H9 (cell line): ENCODE data around the gene UGT1A8. TPM values are rescaled to one million over a fixed set of nuclear protein-coding genes. Genes with fewer than 3 reads are reported as not detected.
"Not testable (repeated sequence)": the region's sequence is repeated elsewhere in the genome, so short reads cannot be mapped to it uniquely, and the experiment has no call there.

ENCODE experiments used
- DNase-seq: peaks from one replicate; pipeline ENCODE4 v3.0.0-alpha.2; 2017
- H2AFZ ChIP-seq: one replicate; pipeline ENCODE4 v1.6.1; 2013; ENCODE audit warnings: mild to moderate bottlenecking, low read length, control low read depth, moderate library complexity
- H2AK5ac ChIP-seq: 2 replicates; pipeline ENCODE4 v1.6.1; 2013; ENCODE audit warnings: low read length, control low read depth, mixed read lengths; ENCODE audit not compliant: insufficient read length
- H2BK120ac ChIP-seq: one replicate; pipeline ENCODE4 v1.6.1; 2013; ENCODE audit warnings: low read depth, mild to moderate bottlenecking, low read length, control low read depth, inconsistent platforms; ENCODE audit not compliant: poor library complexity, severe bottlenecking
- H2BK12ac ChIP-seq: 2 replicates; pipeline ENCODE4 v1.6.1; 2013; ENCODE audit warnings: low read length, control low read depth, mixed read lengths, low read depth; ENCODE audit not compliant: insufficient read length
- H2BK15ac ChIP-seq: 2 replicates; pipeline ENCODE4 v1.6.1; 2013; ENCODE audit warnings: low read depth, low read length, control low read depth
- H2BK20ac ChIP-seq: one replicate; pipeline ENCODE4 v1.6.1; 2013; ENCODE audit warnings: low read depth, mild to moderate bottlenecking, low read length, control low read depth, inconsistent platforms; ENCODE audit not compliant: poor library complexity, severe bottlenecking
- H2BK5ac ChIP-seq: 2 replicates; pipeline ENCODE4 v1.6.1; 2013; ENCODE audit warnings: low read length, control low read depth, mixed read lengths; ENCODE audit not compliant: insufficient read length
- H3K14ac ChIP-seq: 2 replicates; pipeline ENCODE4 v1.6.1; 2013; ENCODE audit warnings: low read length, control low read depth; ENCODE audit not compliant: insufficient read depth
- H3K18ac ChIP-seq: 2 replicates; pipeline ENCODE4 v1.6.1; 2013; ENCODE audit warnings: low read depth, mild to moderate bottlenecking, mixed read lengths, low read length, control low read depth; ENCODE audit not compliant: insufficient read length
- H3K23ac ChIP-seq: 2 replicates; pipeline ENCODE4 v1.6.1; 2013; ENCODE audit warnings: low read length, control low read depth, mixed read lengths, low read depth; ENCODE audit not compliant: insufficient read length
- H3K23me2 ChIP-seq: 2 replicates; pipeline ENCODE4 v1.6.1; 2013; ENCODE audit warnings: low read depth, mild to moderate bottlenecking, mixed read lengths, low read length, control low read depth; ENCODE audit not compliant: insufficient read length, poor library complexity, severe bottlenecking
- H3K27ac ChIP-seq: 2 replicates; pipeline ENCODE4 v1.5.1; 2013; ENCODE audit warnings: low read length, control low read depth, mixed read lengths, low read depth; ENCODE audit not compliant: insufficient read length
- H3K27me3 ChIP-seq: 2 replicates; pipeline ENCODE4 v1.6.1; 2013; ENCODE audit warnings: low read length, control low read depth, inconsistent platforms; ENCODE audit not compliant: insufficient read depth
- H3K4ac ChIP-seq: 2 replicates; pipeline ENCODE4 v1.6.1; 2013; ENCODE audit warnings: low read depth, mild to moderate bottlenecking, control low read depth, inconsistent platforms, low read length, moderate library complexity
- H3K4me1 ChIP-seq: 2 replicates; pipeline ENCODE4 v1.6.1; 2013; ENCODE audit warnings: low read length, control low read depth, inconsistent platforms; ENCODE audit not compliant: insufficient read depth
- H3K4me2 ChIP-seq: 2 replicates; pipeline ENCODE4 v1.6.1; 2013; ENCODE audit warnings: low read length, control low read depth, mixed read lengths; ENCODE audit not compliant: insufficient read length, insufficient read depth
- H3K56ac ChIP-seq: 2 replicates; pipeline ENCODE4 v1.6.1; 2013; ENCODE audit warnings: low read depth, mild to moderate bottlenecking, mixed read lengths, low read length, control low read depth; ENCODE audit not compliant: insufficient read length
- H3K79me1 ChIP-seq: 2 replicates; pipeline ENCODE4 v1.6.1; 2013; ENCODE audit warnings: low read depth, mild to moderate bottlenecking, moderate library complexity, low read length, control low read depth, inconsistent platforms; ENCODE audit not compliant: insufficient read depth, poor library complexity, severe bottlenecking
- H3K79me2 ChIP-seq: 2 replicates; pipeline ENCODE4 v1.6.1; 2013; ENCODE audit warnings: low read length, control low read depth, inconsistent platforms; ENCODE audit not compliant: insufficient read depth
- H3K9ac ChIP-seq: 2 replicates; pipeline ENCODE4 v1.6.1; 2013; ENCODE audit warnings: low read length, control low read depth, mixed read lengths; ENCODE audit not compliant: insufficient read length; ENCODE audit errors: extremely low read depth
- H3K9me3 ChIP-seq: one replicate; pipeline ENCODE4 v1.6.1; 2013; ENCODE audit warnings: low read depth, low read length, inconsistent platforms; ENCODE audit not compliant: control insufficient read depth
- H3T11ph ChIP-seq: one replicate; pipeline ENCODE4 v1.6.1; 2013; ENCODE audit warnings: mild to moderate bottlenecking, low read length, control low read depth, inconsistent platforms
- H4K20me1 ChIP-seq: one replicate; pipeline ENCODE4 v1.6.1; 2013; ENCODE audit not compliant: control insufficient read depth, insufficient read length, insufficient read depth
- H4K5ac ChIP-seq: 2 replicates; pipeline ENCODE4 v1.6.1; 2013; ENCODE audit warnings: low read depth, mild to moderate bottlenecking, mixed read lengths, low read length, control low read depth; ENCODE audit not compliant: insufficient read length
- H4K8ac ChIP-seq: replicated peaks from 2 replicates; pipeline ENCODE4 v1.6.1; 2013; ENCODE audit warnings: low read length, control low read depth, mixed read lengths, low read depth; ENCODE audit not compliant: insufficient read length
- H4K91ac ChIP-seq: 2 replicates; pipeline ENCODE4 v1.6.1; 2013; ENCODE audit warnings: low read depth, mild to moderate bottlenecking, moderate library complexity, mixed read lengths, low read length, control low read depth; ENCODE audit not compliant: insufficient read length
- H3K27ac Mint-ChIP-seq, 3 experiments: 2 replicates in 2 of 3; 3 replicates in 1 of 3; pipeline ENCODE4 v1.8.0; 2020 to 2021; ENCODE audit warnings: mixed read lengths in 3 of 3, mild to moderate bottlenecking in 1 of 3, moderate library complexity in 1 of 3
- H3K27me3 Mint-ChIP-seq: 2 replicates; pipeline ENCODE4 v1.8.0; 2021; ENCODE audit warnings: low read depth, mild to moderate bottlenecking, moderate library complexity, mixed read lengths
- H3K36me3 Mint-ChIP-seq, 3 experiments: 2 replicates in 2 of 3; 3 replicates in 1 of 3; pipeline ENCODE4 v1.8.0; 2020 to 2021; ENCODE audit warnings: low read depth in 3 of 3, mixed read lengths in 3 of 3; ENCODE audit not compliant: insufficient read depth in 1 of 3
- H3K4me1 Mint-ChIP-seq, 2 experiments: 2 replicates each; pipeline ENCODE4 v1.8.0; 2020; ENCODE audit warnings: mixed read lengths in 2 of 2
- H3K4me3 Mint-ChIP-seq, 2 experiments: 2 replicates in 1 of 2; 3 replicates in 1 of 2; pipeline ENCODE4 v1.8.0; 2020 to 2021; ENCODE audit warnings: mild to moderate bottlenecking in 2 of 2, mixed read lengths in 2 of 2, moderate library complexity in 1 of 2
- H3K9me3 Mint-ChIP-seq, 2 experiments: 2 replicates in 1 of 2; 3 replicates in 1 of 2; pipeline ENCODE4 v1.8.0; 2020; ENCODE audit warnings: mild to moderate bottlenecking in 2 of 2, mixed read lengths in 2 of 2, moderate library complexity in 1 of 2
- CTCF ChIP-seq: fragments of 200-600 bp; sonication (generic); conservative IDR thresholded peaks from 3 replicates; pipeline ENCODE4 v1.8.0; 2021; ENCODE audit warnings: antibody characterized with exemption, mild to moderate bottlenecking
- WGBS: extraction: QIAGEN DNeasy Blood & Tissue Kit; methylation state at CpG from one replicate; pipeline ENCODE4 v1.1.7; 2013; ENCODE audit warnings: missing lambda C conversion rate, low lambda C conversion rate, mixed read lengths; ENCODE audit not compliant: insufficient read length; ENCODE audit errors: extremely low coverage; 5-methylcytosine and 5-hydroxymethylcytosine counted together
- total RNA-seq: library from RNA; stranded (reverse); gene quantifications from 2 replicates; pipeline ENCODE4 v1.2.1, GENCODE V29; 2021

The UGT1A8 gene
- total RNA-seq, 1 experiment from 2014 or later: not detected

GRCh38 chr2:233700028-233700635, 82.7 kb downstream of the UGT1A8 start:
- Histone ChIP-seq H3K14ac (no peak overlapping the region; the same call in 1 of the 2 replicates), H2BK120ac (no peak overlapping the region), H3K56ac (no peak overlapping the region), H3K27me3 (no peaks in the 10 kb centered on the region), H2AK5ac (no peak overlapping the region), H3K4me1 (no peaks in the 10 kb centered on the region), H2BK12ac (no peak overlapping the region), H4K20me1 (no peaks in the 10 kb centered on the region), H3K23ac (no peak overlapping the region), H3K4ac (no peak overlapping the region), H3T11ph (no peak overlapping the region), H4K5ac (no peak overlapping the region), H4K91ac (no peak overlapping the region), H3K9ac (no peak overlapping the region), H2AFZ (no peak overlapping the region), H3K27ac (no peak overlapping the region), H3K18ac (no peak overlapping the region), H4K8ac (no peak overlapping the region), H3K9me3 (no peaks in the 10 kb centered on the region), H2BK20ac (no peak overlapping the region), H2BK15ac (0 out of 2 replicates have a peak overlapping the region, but pooled peaks have one; percentile 31), H2BK5ac (no peak overlapping the region), H3K23me2 (no peaks in the 10 kb centered on the region), H3K79me1 (no peaks in the 10 kb centered on the region), H3K79me2 (no peaks in the 10 kb centered on the region), H3K4me2 (no peak overlapping the region)
- WGBS: no CpG with 5 or more reads among the region's 1 CpG
- peaks cover 4 to 11% of the 10 kb centered on the region in 2 experiments; a peak in 3 of 5 replicates for H3K9me3 Mint-ChIP-seq
- no peak for DNase-seq
- H3K36me3 Mint-ChIP-seq: peaks cover 0 to 10% (median 1%) of the 10 kb centered on the region in 3 experiments; a peak in 3 of 7 replicates
- TF ChIP-seq CTCF: no peak
- no peak overlapping the region for H3K4me3 Mint-ChIP-seq
- no peaks in the 10 kb centered on the region for H3K27me3 Mint-ChIP-seq
- H3K27ac Mint-ChIP-seq: peak overlapping the region in 2 of 3 experiments; percentile 88 to 92; a peak in 4 of 7 replicates
- peaks cover 14 to 20% of the 10 kb centered on the region in 2 experiments for H3K4me1 Mint-ChIP-seq

GRCh38 chr2:233700842-233701241, 83.4 kb downstream of the UGT1A8 start:
- H3K27ac ChIP-seq, H3K4ac ChIP-seq, H4K20me1 ChIP-seq, H3K23me2 ChIP-seq, H3K79me1 ChIP-seq, H3K27me3 Mint-ChIP-seq, H3K27me3 ChIP-seq, H3K14ac ChIP-seq, H3K23ac ChIP-seq, DNase-seq, H2BK5ac ChIP-seq, H4K8ac ChIP-seq, H3K4me3 Mint-ChIP-seq, H2BK15ac ChIP-seq, H3K79me2 ChIP-seq, H3T11ph ChIP-seq, H3K4me1 ChIP-seq, H2AFZ ChIP-seq, H3K4me2 ChIP-seq, H2BK12ac ChIP-seq, H4K5ac ChIP-seq, H3K9me3 ChIP-seq, H3K27ac Mint-ChIP-seq, H3K56ac ChIP-seq, H2BK20ac ChIP-seq, H3K9ac ChIP-seq, H2AK5ac ChIP-seq, H4K91ac ChIP-seq, H2BK120ac ChIP-seq, H3K18ac ChIP-seq, H3K36me3 Mint-ChIP-seq: not testable (repeated sequence)
- Mint-ChIP-seq H3K9me3 (peaks cover 4 to 11% of the 10 kb centered on the region in 2 experiments; a peak in 3 of 5 replicates), H3K4me1 (peaks cover 14 to 20% of the 10 kb centered on the region in 2 experiments)
- WGBS: no CpG with 5 or more reads among the region's 5 CpGs
